ENCODE results near the gene CHST5. TPM values are rescaled to one million over a fixed set of nuclear protein-coding genes. Genes with fewer than 3 reads are reported as not detected.

Gene CHST5
- total and polyA plus RNA-seq, 2 experiments from 2014 or later = not detected

DNA sequence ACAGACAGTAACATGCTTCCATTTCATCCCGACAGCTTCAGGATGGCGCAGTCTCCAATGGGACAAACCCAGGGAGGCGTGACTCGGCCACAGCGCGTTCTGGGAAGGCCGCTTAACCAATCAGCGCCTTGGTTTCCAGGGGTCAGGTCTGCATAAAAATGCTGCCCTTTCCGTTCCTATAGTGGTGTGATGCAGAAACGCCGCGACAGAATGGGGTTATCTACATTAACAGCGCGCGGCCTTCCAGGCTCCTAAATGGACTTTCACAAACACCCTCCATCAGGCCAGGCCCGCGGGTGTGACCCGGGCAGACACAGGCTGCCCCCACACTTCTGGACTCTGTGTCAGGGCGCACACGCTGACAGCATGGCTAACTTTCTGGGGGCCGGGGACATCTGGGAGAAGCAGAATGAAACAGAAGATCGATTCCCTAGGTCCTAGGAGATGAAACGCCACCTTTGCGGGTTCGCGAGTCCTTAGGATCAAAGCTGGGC lies 19.4 kb upstream of the CHST5 start:
- H3K9me3 Mint-ChIP-seq = no peaks in the 10 kb centered on the region
- Histone ChIP-seq H3K4me2 (peak overlapping the region; percentile 87), H3K27me3 (ENCODE audit: insufficient read depth) (no peaks in the 10 kb centered on the region), H3K9me2 (ENCODE audit: insufficient read depth) (no peaks in the 10 kb centered on the region), H3K4me3 (peak overlapping the region; percentile 73), H3K79me2 (replicated peaks; ENCODE audit: insufficient read depth) (no peaks in the 10 kb centered on the region; the same call in 1 of the 2 replicates), H2AFZ (peak overlapping the region; percentile 89), H3K36me3 (ENCODE audit: insufficient read depth) (no peaks in the 10 kb centered on the region), H3F3A (replicated peaks; ENCODE audit: low read depth) (no peaks in the 10 kb centered on the region), H4K20me1 (replicated peaks; ENCODE audit: insufficient read depth) (no peaks in the 10 kb centered on the region), H3K4me1 (ENCODE audit: insufficient read depth) (peaks cover 21% of the 10 kb centered on the region), H3K27ac (ENCODE audit: low read depth) (no peak overlapping the region)
- TF ChIP-seq EZH2phosphoT487 (IDR thresholded peaks at IDR 0.05; ENCODE audit: unreplicated experiment) = no peak
- peak; percentile 79 for TF ChIP-seq POLR2AphosphoS5 (IDR thresholded peaks at IDR 0.05; ENCODE audit: low read depth)
- TF ChIP-seq, protein P1, sequence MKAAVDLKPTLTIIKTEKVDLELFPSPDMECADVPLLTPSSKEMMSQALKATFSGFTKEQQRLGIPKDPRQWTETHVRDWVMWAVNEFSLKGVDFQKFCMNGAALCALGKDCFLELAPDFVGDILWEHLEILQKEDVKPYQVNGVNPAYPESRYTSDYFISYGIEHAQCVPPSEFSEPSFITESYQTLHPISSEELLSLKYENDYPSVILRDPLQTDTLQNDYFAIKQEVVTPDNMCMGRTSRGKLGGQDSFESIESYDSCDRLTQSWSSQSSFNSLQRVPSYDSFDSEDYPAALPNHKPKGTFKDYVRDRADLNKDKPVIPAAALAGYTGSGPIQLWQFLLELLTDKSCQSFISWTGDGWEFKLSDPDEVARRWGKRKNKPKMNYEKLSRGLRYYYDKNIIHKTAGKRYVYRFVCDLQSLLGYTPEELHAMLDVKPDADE (IDR thresholded peaks at IDR 0.05) = no peak
- TF ChIP-seq STAT1 (IDR thresholded peaks at IDR 0.05; ENCODE audit: unreplicated experiment) = no peak
- no peak for TF ChIP-seq EZH2 (IDR thresholded peaks at IDR 0.05; ENCODE audit: low read depth, unreplicated experiment)
- TF ChIP-seq NANOG (IDR thresholded peaks at IDR 0.05; ENCODE audit: borderline replicate concordance) = no peak
- peak; percentile 93 for TF ChIP-seq CREB1 (CRISPR knock-in tag; IDR thresholded peaks at IDR 0.05; ENCODE audit: low read depth)
- H3K4me1 Mint-ChIP-seq = peaks cover 24% of the 10 kb centered on the region
- H3K27me3 Mint-ChIP-seq (ENCODE audit: insufficient read depth, low read depth, poor library complexity) = peaks cover 11% of the 10 kb centered on the region
- H3K27ac Mint-ChIP-seq = peak overlapping the region; percentile 98
- no peaks in the 10 kb centered on the region for H3K36me3 Mint-ChIP-seq (ENCODE audit: low read depth)
- DNase-seq (ENCODE audit: low spot score) (peak; percentile 98), ATAC-seq (peak; percentile 81)
- peak overlapping the region; percentile 96 for H3K4me3 Mint-ChIP-seq

DNA sequence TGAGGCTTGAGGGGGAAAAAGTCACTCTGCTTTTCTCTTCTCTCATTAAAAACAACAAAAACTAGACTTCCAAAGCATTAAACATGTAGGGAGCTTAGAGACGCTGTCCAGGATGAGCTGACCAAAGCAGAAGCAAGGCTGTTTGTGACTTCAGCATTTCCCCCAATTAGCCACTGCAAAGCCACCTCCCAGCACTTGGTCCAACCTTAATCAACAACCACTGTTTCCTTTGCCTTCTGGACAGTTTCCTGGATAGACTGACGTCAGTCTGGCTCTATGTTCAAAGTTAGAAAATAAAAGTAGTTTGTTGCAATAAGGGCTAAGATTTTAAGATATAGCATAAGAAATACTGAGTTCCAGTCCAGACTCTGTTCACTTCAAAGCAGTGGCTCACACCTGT lies 17.0 kb upstream of the CHST5 start:
- Mint-ChIP-seq H3K27me3 (ENCODE audit: insufficient read depth, low read depth, poor library complexity) (peaks cover 9% of the 10 kb centered on the region), H3K4me1 (peaks cover 13% of the 10 kb centered on the region; the same call in 2 of the 3 replicates), H3K27ac (no peak overlapping the region), H3K4me3 (no peak overlapping the region), H3K36me3 (ENCODE audit: low read depth) (no peaks in the 10 kb centered on the region), H3K9me3 (no peaks in the 10 kb centered on the region)
- no peaks in the 10 kb centered on the region for H3K27me3 ChIP-seq (ENCODE audit: insufficient read depth)
- no peak overlapping the region for H2AFZ ChIP-seq
- H3F3A ChIP-seq (replicated peaks; ENCODE audit: low read depth) = no peaks in the 10 kb centered on the region
- H3K36me3 ChIP-seq (ENCODE audit: insufficient read depth) = no peaks in the 10 kb centered on the region
- no peak overlapping the region for H3K4me2 ChIP-seq
- H3K4me3 ChIP-seq = no peak overlapping the region
- no peaks in the 10 kb centered on the region for H4K20me1 ChIP-seq (replicated peaks; ENCODE audit: insufficient read depth)
- H3K4me1 ChIP-seq (ENCODE audit: insufficient read depth) = peaks cover 8% of the 10 kb centered on the region
- H3K79me2 ChIP-seq (replicated peaks; ENCODE audit: insufficient read depth) = no peaks in the 10 kb centered on the region; the same call in 1 of the 2 replicates
- no peaks in the 10 kb centered on the region for H3K9me2 ChIP-seq (ENCODE audit: insufficient read depth)
- no peak overlapping the region for H3K27ac ChIP-seq (ENCODE audit: low read depth)
- DNase-seq (ENCODE audit: low spot score) = no peak
- no peak for ATAC-seq
- TF ChIP-seq ZNF331 (CRISPR knock-in tag; IDR thresholded peaks at IDR 0.05; ENCODE audit: low read depth) = no peak
- TF ChIP-seq ZNF114 (CRISPR knock-in tag; IDR thresholded peaks at IDR 0.05) = no peak
- TF ChIP-seq, protein P1 (IDR thresholded peaks at IDR 0.05) = no peak
- TF ChIP-seq, protein P2, sequence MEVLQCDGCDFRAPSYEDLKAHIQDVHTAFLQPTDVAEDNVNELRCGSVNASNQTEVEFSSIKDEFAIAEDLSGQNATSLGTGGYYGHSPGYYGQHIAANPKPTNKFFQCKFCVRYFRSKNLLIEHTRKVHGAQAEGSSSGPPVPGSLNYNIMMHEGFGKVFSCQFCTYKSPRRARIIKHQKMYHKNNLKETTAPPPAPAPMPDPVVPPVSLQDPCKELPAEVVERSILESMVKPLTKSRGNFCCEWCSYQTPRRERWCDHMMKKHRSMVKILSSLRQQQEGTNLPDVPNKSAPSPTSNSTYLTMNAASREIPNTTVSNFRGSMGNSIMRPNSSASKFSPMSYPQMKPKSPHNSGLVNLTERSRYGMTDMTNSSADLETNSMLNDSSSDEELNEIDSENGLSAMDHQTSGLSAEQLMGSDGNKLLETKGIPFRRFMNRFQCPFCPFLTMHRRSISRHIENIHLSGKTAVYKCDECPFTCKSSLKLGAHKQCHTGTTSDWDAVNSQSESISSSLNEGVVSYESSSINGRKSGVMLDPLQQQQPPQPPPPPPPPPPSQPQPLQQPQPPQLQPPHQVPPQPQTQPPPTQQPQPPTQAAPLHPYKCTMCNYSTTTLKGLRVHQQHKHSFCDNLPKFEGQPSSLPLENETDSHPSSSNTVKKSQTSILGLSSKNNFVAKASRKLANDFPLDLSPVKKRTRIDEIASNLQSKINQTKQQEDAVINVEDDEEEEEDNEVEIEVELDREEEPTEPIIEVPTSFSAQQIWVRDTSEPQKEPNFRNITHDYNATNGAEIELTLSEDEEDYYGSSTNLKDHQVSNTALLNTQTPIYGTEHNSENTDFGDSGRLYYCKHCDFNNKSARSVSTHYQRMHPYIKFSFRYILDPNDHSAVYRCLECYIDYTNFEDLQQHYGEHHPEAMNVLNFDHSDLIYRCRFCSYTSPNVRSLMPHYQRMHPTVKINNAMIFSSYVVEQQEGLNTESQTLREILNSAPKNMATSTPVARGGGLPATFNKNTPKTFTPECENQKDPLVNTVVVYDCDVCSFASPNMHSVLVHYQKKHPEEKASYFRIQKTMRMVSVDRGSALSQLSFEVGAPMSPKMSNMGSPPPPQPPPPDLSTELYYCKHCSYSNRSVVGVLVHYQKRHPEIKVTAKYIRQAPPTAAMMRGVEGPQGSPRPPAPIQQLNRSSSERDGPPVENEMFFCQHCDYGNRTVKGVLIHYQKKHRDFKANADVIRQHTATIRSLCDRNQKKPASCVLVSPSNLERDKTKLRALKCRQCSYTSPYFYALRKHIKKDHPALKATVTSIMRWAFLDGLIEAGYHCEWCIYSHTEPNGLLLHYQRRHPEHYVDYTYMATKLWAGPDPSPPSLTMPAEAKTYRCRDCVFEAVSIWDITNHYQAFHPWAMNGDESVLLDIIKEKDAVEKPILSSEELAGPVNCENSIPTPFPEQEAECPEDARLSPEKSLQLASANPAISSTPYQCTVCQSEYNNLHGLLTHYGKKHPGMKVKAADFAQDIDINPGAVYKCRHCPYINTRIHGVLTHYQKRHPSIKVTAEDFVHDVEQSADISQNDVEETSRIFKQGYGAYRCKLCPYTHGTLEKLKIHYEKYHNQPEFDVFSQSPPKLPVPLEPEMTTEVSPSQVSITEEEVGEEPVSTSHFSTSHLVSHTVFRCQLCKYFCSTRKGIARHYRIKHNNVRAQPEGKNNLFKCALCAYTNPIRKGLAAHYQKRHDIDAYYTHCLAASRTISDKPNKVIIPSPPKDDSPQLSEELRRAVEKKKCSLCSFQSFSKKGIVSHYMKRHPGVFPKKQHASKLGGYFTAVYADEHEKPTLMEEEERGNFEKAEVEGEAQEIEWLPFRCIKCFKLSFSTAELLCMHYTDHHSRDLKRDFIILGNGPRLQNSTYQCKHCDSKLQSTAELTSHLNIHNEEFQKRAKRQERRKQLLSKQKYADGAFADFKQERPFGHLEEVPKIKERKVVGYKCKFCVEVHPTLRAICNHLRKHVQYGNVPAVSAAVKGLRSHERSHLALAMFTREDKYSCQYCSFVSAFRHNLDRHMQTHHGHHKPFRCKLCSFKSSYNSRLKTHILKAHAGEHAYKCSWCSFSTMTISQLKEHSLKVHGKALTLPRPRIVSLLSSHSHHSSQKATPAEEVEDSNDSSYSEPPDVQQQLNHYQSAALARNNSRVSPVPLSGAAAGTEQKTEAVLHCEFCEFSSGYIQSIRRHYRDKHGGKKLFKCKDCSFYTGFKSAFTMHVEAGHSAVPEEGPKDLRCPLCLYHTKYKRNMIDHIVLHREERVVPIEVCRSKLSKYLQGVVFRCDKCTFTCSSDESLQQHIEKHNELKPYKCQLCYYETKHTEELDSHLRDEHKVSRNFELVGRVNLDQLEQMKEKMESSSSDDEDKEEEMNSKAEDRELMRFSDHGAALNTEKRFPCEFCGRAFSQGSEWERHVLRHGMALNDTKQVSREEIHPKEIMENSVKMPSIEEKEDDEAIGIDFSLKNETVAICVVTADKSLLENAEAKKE (CRISPR knock-in tag; IDR thresholded peaks at IDR 0.05) = no peak
- TF ChIP-seq CREB1 (CRISPR knock-in tag; IDR thresholded peaks at IDR 0.05; ENCODE audit: low read depth) = no peak
- no peak for TF ChIP-seq EZH2phosphoT487 (IDR thresholded peaks at IDR 0.05; ENCODE audit: unreplicated experiment)
- TF ChIP-seq, protein P3, sequence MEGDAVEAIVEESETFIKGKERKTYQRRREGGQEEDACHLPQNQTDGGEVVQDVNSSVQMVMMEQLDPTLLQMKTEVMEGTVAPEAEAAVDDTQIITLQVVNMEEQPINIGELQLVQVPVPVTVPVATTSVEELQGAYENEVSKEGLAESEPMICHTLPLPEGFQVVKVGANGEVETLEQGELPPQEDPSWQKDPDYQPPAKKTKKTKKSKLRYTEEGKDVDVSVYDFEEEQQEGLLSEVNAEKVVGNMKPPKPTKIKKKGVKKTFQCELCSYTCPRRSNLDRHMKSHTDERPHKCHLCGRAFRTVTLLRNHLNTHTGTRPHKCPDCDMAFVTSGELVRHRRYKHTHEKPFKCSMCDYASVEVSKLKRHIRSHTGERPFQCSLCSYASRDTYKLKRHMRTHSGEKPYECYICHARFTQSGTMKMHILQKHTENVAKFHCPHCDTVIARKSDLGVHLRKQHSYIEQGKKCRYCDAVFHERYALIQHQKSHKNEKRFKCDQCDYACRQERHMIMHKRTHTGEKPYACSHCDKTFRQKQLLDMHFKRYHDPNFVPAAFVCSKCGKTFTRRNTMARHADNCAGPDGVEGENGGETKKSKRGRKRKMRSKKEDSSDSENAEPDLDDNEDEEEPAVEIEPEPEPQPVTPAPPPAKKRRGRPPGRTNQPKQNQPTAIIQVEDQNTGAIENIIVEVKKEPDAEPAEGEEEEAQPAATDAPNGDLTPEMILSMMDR (conservative IDR thresholded peaks at IDR 0.05; ENCODE audit: low read depth in 2 of 2) = no peak

Data from GM23338 (cell line).